Measurements from ENCODE around the gene TBP.

GRCh38 chr6:170516783-170517616 lies 37.2 kb upstream of the TBP start:
- TF ChIP-seq EZH2 (IDR thresholded peaks at IDR 0.05; ENCODE audit: insufficient read depth, poor library complexity, severe bottlenecking) (no peak), EZH2phosphoT487 (IDR thresholded peaks at IDR 0.05; ENCODE audit: insufficient read depth, low read depth) (no peak)

Measured in GM23248 (cell line).